Mononuclear cell (primary cell): ENCODE results near the gene OMP. TPM values are rescaled to one million over a fixed set of nuclear protein-coding genes. Genes with fewer than 3 reads are reported as not detected.

Experiments
- H3K27me3 ChIP-seq: 2 replicates; pipeline ENCODE4 v1.6.0; 2011; ENCODE audit warnings: low read length, control low read depth; ENCODE audit not compliant: insufficient read depth
- H3K4me1 ChIP-seq: 2 replicates; pipeline ENCODE4 v1.5.1; 2011; ENCODE audit warnings: mild to moderate bottlenecking, low read length, control low read depth; ENCODE audit not compliant: insufficient read depth
- H3K4me3 ChIP-seq: 2 replicates; pipeline ENCODE4 v1.5.1; 2011; ENCODE audit warnings: mild to moderate bottlenecking, low read length, moderate library complexity
- H3K9me3 ChIP-seq: 2 replicates; pipeline ENCODE4 v1.5.1; 2011; ENCODE audit warnings: low read depth, mild to moderate bottlenecking, control low read depth, low read length
- total RNA-seq: library from RNA; depleted of rRNA; stranded (reverse); fragments of >200 nt; gene quantifications from one replicate; pipeline ENCODE4 v1.2.3, GENCODE V29; 2012

The OMP gene
- total RNA-seq, 1 donor, result not detected

GRCh38 chr11:77100166-77101042, 2.2 kb upstream of the OMP start:
- Histone ChIP-seq H3K4me3 (no peak overlapping the region), H3K9me3 (no peaks in the 10 kb centered on the region), H3K27me3 (no peaks in the 10 kb centered on the region), H3K4me1 (no peaks in the 10 kb centered on the region)

GRCh38 chr11:77101043-77101537, 1.6 kb upstream of the OMP start:
- no peaks in the 10 kb centered on the region for H3K27me3 ChIP-seq
- H3K4me3 ChIP-seq, result no peak overlapping the region
- H3K4me1 ChIP-seq, result no peaks in the 10 kb centered on the region
- no peaks in the 10 kb centered on the region for H3K9me3 ChIP-seq

- no peaks in the 10 kb centered on the region for H3K9me3 ChIP-seq
- no peaks in the 10 kb centered on the region for H3K27me3 ChIP-seq
- no peaks in the 10 kb centered on the region for H3K4me1 ChIP-seq
- H3K4me3 ChIP-seq, result no peak overlapping the region
Observed at GRCh38 chr11:77103319-77103718, 679 bp downstream of the OMP start.

- H3K4me3 ChIP-seq, result no peak overlapping the region
- no peaks in the 10 kb centered on the region for H3K27me3 ChIP-seq
- H3K9me3 ChIP-seq, result no peaks in the 10 kb centered on the region
- no peaks in the 10 kb centered on the region for H3K4me1 ChIP-seq
Observed at GRCh38 chr11:77104727-77105126, 2.1 kb downstream of the OMP start.

- no peak overlapping the region for H3K4me3 ChIP-seq
- H3K4me1 ChIP-seq, result no peaks in the 10 kb centered on the region
- no peaks in the 10 kb centered on the region for H3K27me3 ChIP-seq
- no peaks in the 10 kb centered on the region for H3K9me3 ChIP-seq
Observed at GRCh38 chr11:77106321-77106720, 3.7 kb downstream of the OMP start.

- Histone ChIP-seq H3K27me3 (no peaks in the 10 kb centered on the region), H3K4me3 (no peak overlapping the region), H3K9me3 (no peaks in the 10 kb centered on the region), H3K4me1 (no peaks in the 10 kb centered on the region)
Observed at GRCh38 chr11:77106759-77107158, 4.1 kb downstream of the OMP start.

GRCh38 chr11:77107950-77108349, 5.3 kb downstream of the OMP start:
- H3K9me3 ChIP-seq, result no peaks in the 10 kb centered on the region
- no peaks in the 10 kb centered on the region for H3K4me1 ChIP-seq
- H3K27me3 ChIP-seq, result no peaks in the 10 kb centered on the region
- no peak overlapping the region for H3K4me3 ChIP-seq

GRCh38 chr11:77108436-77108835, 5.8 kb downstream of the OMP start:
- H3K4me3 ChIP-seq, result no peak overlapping the region
- H3K4me1 ChIP-seq, result no peaks in the 10 kb centered on the region
- no peaks in the 10 kb centered on the region for H3K27me3 ChIP-seq
- H3K9me3 ChIP-seq, result no peaks in the 10 kb centered on the region

- Histone ChIP-seq H3K4me3 (no peak overlapping the region), H3K9me3 (no peaks in the 10 kb centered on the region), H3K4me1 (no peaks in the 10 kb centered on the region), H3K27me3 (no peaks in the 10 kb centered on the region)
Observed at GRCh38 chr11:77109236-77110019, 6.8 kb downstream of the OMP start.

- no peaks in the 10 kb centered on the region for H3K27me3 ChIP-seq
- no peak overlapping the region for H3K4me3 ChIP-seq
- H3K4me1 ChIP-seq, result no peaks in the 10 kb centered on the region
- no peaks in the 10 kb centered on the region for H3K9me3 ChIP-seq
Observed at GRCh38 chr11:77110836-77111235, 8.2 kb downstream of the OMP start.

- Histone ChIP-seq H3K27me3 (no peaks in the 10 kb centered on the region), H3K4me1 (no peaks in the 10 kb centered on the region), H3K9me3 (no peaks in the 10 kb centered on the region), H3K4me3 (no peak overlapping the region)
Observed at GRCh38 chr11:77111277-77111676, 8.6 kb downstream of the OMP start.

- Histone ChIP-seq H3K9me3 (no peaks in the 10 kb centered on the region), H3K4me1 (no peaks in the 10 kb centered on the region), H3K4me3 (no peak overlapping the region), H3K27me3 (no peaks in the 10 kb centered on the region)
Observed at GRCh38 chr11:77111946-77112345, 9.3 kb downstream of the OMP start.

GRCh38 chr11:77112641-77113381, 10.2 kb downstream of the OMP start:
- Histone ChIP-seq H3K9me3 (no peaks in the 10 kb centered on the region), H3K27me3 (no peaks in the 10 kb centered on the region), H3K4me1 (no peaks in the 10 kb centered on the region), H3K4me3 (no peak overlapping the region)

GRCh38 chr11:77113382-77114088, 10.9 kb downstream of the OMP start:
- Histone ChIP-seq H3K4me1 (no peaks in the 10 kb centered on the region), H3K4me3 (no peak overlapping the region), H3K9me3 (no peaks in the 10 kb centered on the region), H3K27me3 (no peaks in the 10 kb centered on the region)
